NCI-H2196 (cell line): Measurements from ENCODE around the gene MYB.
"Not testable (repeated sequence)": the region's sequence is repeated elsewhere in the genome, so short reads cannot be mapped to it uniquely, and the experiment has no call there.

Experiments
- DNase-seq: peaks from one replicate; lab custom pipeline; 2025; ENCODE audit not compliant: unreplicated experiment; lab: John Stamatoyannopoulos, UW

Gene MYB

GRCh38 chr6:135243871-135244796, 63.0 kb downstream of the MYB start:
- no peak for DNase-seq

DNA sequence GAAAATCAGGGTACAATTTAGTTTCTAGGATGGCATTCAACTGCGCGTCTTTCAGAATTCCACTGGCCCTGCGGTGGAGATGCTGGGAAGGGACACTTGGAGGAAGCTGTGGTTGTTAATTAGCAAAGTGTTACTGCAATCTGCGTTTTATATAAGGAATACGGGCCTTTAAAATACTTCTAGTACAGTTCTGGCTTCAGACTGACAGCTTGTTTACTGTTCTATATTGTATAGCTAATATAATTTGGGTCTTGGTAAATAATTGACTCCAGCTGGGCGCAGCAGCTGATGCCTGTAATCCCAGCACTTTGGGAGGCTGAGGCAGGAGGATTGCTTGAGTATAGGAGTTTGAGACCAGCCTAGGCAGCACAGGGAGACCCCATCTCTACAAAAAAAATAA, 63.7 kb downstream of the MYB start:
- DNase-seq, result no peak

- DNase-seq, result not testable (repeated sequence)
Observed at GRCh38 chr6:135246412-135247012, 65.4 kb downstream of the MYB start.

DNA sequence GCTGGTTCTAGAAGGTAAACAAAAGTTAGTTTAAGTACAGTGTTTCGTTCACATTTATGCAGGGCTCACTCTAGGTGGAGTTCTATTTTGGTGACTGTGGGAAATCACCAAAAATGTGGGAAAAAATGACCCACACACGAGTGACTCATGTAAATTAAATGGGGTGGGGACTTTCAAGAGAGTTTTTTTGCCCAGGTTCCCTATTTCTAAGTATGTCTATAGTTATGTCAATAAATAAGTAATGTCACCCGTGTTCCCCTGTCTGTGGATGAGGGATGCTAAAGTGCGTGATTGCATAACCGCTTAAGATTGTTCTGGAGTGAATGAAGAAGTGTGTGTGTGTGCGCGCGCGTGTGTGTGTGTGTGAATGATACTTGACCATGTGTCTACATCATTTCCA, 69.1 kb downstream of the MYB start:
- DNase-seq, result no peak

- DNase-seq, result no peak
Observed at GRCh38 chr6:135250751-135251497, 69.8 kb downstream of the MYB start.

DNA sequence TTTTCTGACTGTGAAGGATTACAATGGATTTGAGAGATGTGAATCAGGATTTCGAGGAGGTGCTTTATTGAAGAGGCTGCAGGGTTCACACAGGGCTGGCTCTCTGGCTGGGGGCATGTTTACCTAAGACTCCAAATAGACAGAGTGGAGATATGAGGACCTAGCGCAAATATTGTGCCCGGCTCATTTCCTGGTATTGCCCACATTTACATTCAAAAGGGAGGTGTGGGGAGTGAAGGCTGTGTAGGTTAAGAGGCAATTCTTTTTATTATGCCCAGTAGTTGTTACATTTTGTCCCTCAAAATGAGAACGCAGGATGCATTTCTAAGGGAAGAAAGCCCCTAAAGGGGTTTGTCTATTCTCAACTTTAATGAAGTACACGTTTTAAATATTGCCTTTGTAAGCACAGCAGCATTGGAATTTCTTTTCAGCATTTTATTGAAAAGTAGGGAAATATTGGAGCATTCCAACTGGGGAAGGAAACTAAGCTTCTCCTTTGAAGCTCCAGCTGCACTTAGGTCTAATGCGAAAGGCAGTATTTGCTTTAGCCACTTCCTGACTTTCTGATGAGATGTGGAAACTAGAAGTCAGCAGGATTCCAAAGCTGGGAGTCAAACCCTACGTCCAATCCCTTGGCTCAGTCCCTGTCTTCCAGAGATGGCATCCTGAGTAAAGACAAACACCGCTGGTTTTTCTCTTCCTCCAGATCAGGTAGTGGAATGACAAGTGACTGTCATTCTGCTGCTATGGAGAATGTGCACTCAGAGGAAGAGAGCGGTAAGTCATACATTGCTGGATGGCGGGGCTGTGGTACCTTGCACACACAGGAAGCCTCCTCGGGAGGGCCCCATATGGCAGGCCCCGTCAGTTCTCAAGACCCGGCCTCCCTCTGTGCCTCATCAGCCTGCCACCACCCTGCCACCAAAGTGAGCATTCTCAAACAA, 70.7 kb downstream of the MYB start:
- DNase-seq, result peak; percentile 40

DNA sequence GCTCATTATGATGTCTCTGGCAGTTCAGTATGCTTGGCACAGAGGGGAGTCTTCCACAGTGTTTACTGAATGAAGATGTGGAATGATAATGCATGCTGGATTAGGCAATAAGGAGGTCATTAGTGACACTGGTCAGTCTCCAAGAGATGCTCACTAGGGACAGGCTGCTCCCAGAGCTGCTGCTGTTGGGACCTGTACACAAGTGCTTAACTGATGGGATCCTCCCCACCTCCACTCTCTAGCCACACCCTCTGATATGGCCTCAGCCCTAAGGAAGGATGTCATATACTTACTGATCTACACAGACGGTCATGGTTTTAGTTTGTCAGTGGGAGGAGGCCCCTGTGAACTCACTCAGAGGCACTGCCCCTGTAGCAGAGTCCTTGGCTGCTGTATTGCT, 73.4 kb downstream of the MYB start:
- DNase-seq, result no peak

DNA sequence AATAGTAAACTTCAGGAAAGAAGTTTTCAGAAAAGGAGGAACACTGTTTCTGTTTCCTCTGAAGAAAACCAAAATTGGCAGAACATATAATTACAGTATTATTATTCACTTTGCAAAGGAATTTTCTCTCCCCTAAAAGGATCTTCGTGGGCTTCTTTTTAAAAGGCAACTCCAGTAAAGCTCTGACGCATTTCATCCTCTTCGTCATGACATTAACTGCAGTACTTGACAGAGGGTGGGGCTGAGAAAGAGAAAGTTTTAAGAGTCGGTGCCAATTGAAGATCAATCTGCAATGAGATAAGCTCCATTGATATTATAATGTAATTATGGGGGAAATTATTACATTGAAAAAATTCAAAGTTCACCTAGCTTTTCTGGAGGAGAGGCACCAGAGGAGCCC, 75.8 kb downstream of the MYB start:
- DNase-seq, result no peak

DNA sequence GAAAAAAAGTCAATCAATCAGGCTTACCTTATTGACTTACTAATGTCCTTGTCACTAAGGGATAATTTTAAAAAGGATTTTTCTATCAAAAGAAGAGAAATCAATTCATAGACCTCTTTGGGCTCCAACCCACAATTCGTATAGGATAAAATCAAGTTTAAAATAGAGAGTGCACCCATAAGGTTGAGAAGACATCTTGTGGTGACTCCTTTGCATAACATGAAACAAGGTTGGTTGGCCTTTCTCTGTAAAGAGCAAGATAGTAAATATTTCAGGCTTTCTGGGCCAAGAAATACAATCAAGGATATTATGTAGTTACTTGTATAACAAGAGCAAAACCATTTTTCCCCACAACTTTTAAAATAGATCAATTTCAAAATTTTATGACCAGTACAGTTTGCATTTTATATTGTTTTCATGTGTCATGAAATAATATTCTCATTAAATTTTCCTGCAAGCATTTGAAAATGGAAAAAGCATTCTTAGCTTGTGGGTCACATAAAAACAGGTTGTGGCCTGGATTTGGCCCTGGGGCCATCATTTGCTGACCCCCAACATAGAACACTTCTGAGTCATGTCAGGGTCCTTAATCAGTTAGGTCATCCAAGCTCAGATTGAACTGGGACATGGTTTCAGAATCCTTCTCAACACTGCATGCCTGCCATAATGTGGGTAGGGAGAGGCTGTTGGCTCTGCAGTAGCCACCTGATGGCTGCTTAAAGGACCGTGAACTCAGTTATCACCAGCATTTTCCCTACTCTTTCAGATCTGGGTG, 76.7 kb downstream of the MYB start:
- DNase-seq, result no peak

GRCh38 chr6:135258970-135259369, 77.9 kb downstream of the MYB start:
- DNase-seq, result no peak

GRCh38 chr6:135260612-135261011, 79.5 kb downstream of the MYB start:
- no peak for DNase-seq

DNA sequence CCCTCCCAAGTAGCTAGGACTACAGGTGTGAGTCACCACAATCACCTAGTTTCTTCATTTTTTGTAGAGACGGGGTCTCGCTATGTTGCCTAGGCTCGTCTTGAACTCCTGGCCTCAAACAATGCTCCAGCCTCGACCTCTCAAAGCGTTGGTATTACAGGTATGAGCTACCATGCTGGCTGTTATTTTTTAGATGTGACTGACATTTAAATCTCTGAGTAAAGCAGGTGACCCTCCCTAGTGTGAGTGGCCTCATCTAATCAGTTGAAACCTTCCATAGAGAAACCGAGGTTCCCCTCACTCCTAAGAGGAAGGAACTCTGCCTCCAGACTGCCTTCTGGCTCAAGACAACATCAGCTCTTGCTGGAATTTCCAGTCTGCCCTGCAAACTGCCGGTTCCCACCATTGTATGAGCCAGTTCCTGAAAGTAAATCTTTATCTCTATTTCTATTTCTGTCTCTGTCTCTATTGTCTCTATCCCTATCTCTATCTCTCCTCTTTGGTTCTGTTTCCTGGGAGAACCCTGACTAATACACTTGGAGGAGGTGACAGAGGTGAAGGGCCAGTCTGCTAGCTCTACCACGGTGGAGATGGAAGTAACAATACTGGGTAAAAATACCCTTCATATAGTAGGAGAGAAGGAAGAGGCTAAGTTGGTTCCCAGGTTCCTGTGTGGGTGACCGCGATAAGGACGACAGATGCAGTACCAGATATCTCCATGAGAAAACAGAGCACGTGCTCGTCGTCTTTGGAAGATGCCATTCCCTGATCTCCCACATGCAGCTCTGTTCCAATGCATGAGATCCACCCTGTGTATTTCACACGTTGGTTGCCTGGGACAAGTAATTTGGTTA, 81.0 kb downstream of the MYB start:
- no peak for DNase-seq

GRCh38 chr6:135265278-135265677, 84.2 kb downstream of the MYB start:
- no peak for DNase-seq

- DNase-seq, result no peak
Observed at GRCh38 chr6:135266675-135267074, 85.6 kb downstream of the MYB start.

DNA sequence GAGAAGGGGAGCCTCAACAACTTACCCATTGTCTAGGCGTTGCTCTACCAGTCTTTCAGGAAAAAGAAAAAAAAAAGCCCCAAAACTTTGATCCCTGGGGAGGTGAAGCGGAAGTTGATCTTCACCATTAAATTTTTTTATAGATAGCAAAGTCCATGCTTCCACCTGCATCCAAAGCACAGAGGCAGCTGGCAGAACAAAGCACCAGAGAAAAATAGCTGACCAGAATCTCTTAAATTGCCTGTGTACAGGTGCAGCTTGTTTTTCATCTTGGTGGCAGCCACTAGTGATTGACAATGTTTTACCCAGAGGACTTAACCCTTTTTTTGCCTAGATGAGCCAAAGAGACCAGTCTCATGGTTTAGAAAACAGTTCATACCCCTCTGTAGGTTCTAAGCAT, 86.0 kb downstream of the MYB start:
- no peak for DNase-seq

GRCh38 chr6:135268263-135268662, 87.2 kb downstream of the MYB start:
- DNase-seq, result no peak

- no peak for DNase-seq
Observed at GRCh38 chr6:135268740-135269139, 87.6 kb downstream of the MYB start.
